Liver (tissue), 9 donors: Measurements from ENCODE around the gene SGPL1. TPM values are rescaled to one million over a fixed set of nuclear protein-coding genes. Genes with fewer than 3 reads are reported as not detected.
"Not testable (repeated sequence)": the region's sequence is repeated elsewhere in the genome, so short reads cannot be mapped to it uniquely, and the experiment has no call there.

Experiments used
- DNase-seq: peaks from one replicate; pipeline ENCODE4 v3.0.0-alpha.2; 2017; ENCODE audit warnings: low spot score
- H3K27ac ChIP-seq, 2 donors: one replicate each; pipeline ENCODE4 v1.7.0; 2013; ENCODE audit warnings: inconsistent platforms in 2 of 2, low read length in 2 of 2, control low read depth in 1 of 2, low read depth in 1 of 2, mild to moderate bottlenecking in 1 of 2
- H3K27me3 ChIP-seq, 4 donors: one replicate each; pipeline versions ENCODE4 v1.6.1 to v1.7.0; 2013; ENCODE audit warnings: low read length in 3 of 4, inconsistent platforms in 1 of 4, mild to moderate bottlenecking in 1 of 4, moderate library complexity in 1 of 4; ENCODE audit not compliant: control insufficient read depth in 4 of 4, insufficient read depth in 4 of 4
- H3K36me3 ChIP-seq, 4 donors: one replicate each; pipeline versions ENCODE4 v1.6.1 to v1.7.0; 2013; ENCODE audit warnings: low read length in 3 of 4, mild to moderate bottlenecking in 3 of 4, low read depth in 1 of 4, moderate library complexity in 1 of 4; ENCODE audit not compliant: control insufficient read depth in 4 of 4, insufficient read depth in 3 of 4
- H3K4me1 ChIP-seq, 4 donors: one replicate each; pipeline versions ENCODE4 v1.6.1 to v1.7.0; 2013; ENCODE audit warnings: low read length in 3 of 4, mild to moderate bottlenecking in 3 of 4, moderate library complexity in 1 of 4; ENCODE audit not compliant: control insufficient read depth in 4 of 4, insufficient read depth in 4 of 4
- H3K4me3 ChIP-seq, 3 donors: one replicate each; pipeline versions ENCODE4 v1.6.1 to v1.7.0; 2013; ENCODE audit warnings: low read length in 3 of 3, control low read depth in 1 of 3, low read depth in 1 of 3, mild to moderate bottlenecking in 1 of 3
- H3K9ac ChIP-seq, 2 donors: one replicate each; pipeline ENCODE4 v1.7.0; 2013; ENCODE audit warnings: low read length in 2 of 2, mild to moderate bottlenecking in 2 of 2, moderate library complexity in 2 of 2, control low read depth in 1 of 2, low read depth in 1 of 2
- H3K9me3 ChIP-seq, 4 donors: one replicate each; pipeline versions ENCODE4 v1.6.1 to v1.7.0; 2013; ENCODE audit warnings: low read length in 3 of 4; ENCODE audit not compliant: control insufficient read depth in 4 of 4
- CTCF ChIP-seq: fragments of 150-350 bp; IDR thresholded peaks from 2 replicates; pipeline ENCODE4 v1.5.1; 2017; ENCODE audit warnings: improper control_type of control experiment, low read depth, low read length; ENCODE audit not compliant: missing input control
- FOXA1 ChIP-seq: IDR thresholded peaks from 2 replicates; pipeline ENCODE4 v1.6.1; 2016; ENCODE audit warnings: antibody characterized with exemption
- FOXA2 ChIP-seq: IDR thresholded peaks from 2 replicates; pipeline ENCODE4 v1.6.1; 2016; ENCODE audit warnings: antibody characterized with exemption
- GABPA ChIP-seq, 2 donors: IDR thresholded peaks in 1 of 2; conservative IDR thresholded peaks in 1 of 2; 2 replicates each; pipeline ENCODE4 v1.6.1; 2016; ENCODE audit warnings: antibody characterized with exemption in 2 of 2, mild to moderate bottlenecking in 1 of 2, moderate library complexity in 1 of 2
- HNF4A ChIP-seq, 2 donors: conservative IDR thresholded peaks; 2 replicates each; pipeline ENCODE4 v1.6.1; 2016; ENCODE audit warnings: antibody characterized with exemption in 2 of 2, mild to moderate bottlenecking in 2 of 2
- HNF4G ChIP-seq: IDR thresholded peaks from 2 replicates; pipeline ENCODE4 v1.6.1; 2016; ENCODE audit warnings: antibody characterized with exemption
- JUND ChIP-seq, 2 donors: IDR thresholded peaks; 2 replicates each; pipeline ENCODE4 v1.6.1; 2016; ENCODE audit warnings: antibody characterized with exemption in 2 of 2
- NR2F2 ChIP-seq: IDR thresholded peaks from 2 replicates; pipeline ENCODE4 v1.6.1; 2016; ENCODE audit warnings: antibody characterized with exemption
- RAD21 ChIP-seq, 2 donors: IDR thresholded peaks; 2 replicates each; pipeline ENCODE4 v1.6.1; 2016; ENCODE audit warnings: antibody characterized with exemption in 2 of 2, mild to moderate bottlenecking in 2 of 2
- RXRA ChIP-seq, 2 donors: IDR thresholded peaks; 2 replicates each; pipeline ENCODE4 v1.6.1; 2017 to 2018; ENCODE audit warnings: antibody characterized with exemption in 2 of 2, mild to moderate bottlenecking in 1 of 2
- SP1 ChIP-seq: IDR thresholded peaks from 2 replicates; pipeline ENCODE4 v1.6.1; 2018; ENCODE audit warnings: antibody characterized with exemption, mild to moderate bottlenecking
- TAF1 ChIP-seq: conservative IDR thresholded peaks from 2 replicates; pipeline ENCODE4 v1.6.1; 2016; ENCODE audit warnings: antibody characterized with exemption, mild to moderate bottlenecking
- YY1 ChIP-seq: IDR thresholded peaks from 2 replicates; pipeline ENCODE4 v1.6.1; 2016; ENCODE audit warnings: antibody characterized with exemption, mild to moderate bottlenecking
- WGBS: extraction: QIAGEN DNeasy Blood & Tissue Kit; methylation state at CpG from one replicate; pipeline ENCODE4 v1.1.7; 2013; 5-methylcytosine and 5-hydroxymethylcytosine counted together
- polyA plus RNA-seq, 2 donors: library from polyadenylated mRNA; stranded (reverse) in 1 of 2; unstranded in 1 of 2; fragments of 200-250 nt in 1 of 2; fragments of >200 nt in 1 of 2; fragmentation: Nextera tagmentation in 1 of 2; extraction: Ambion mirVana in 1 of 2; gene quantifications; one replicate each; pipeline versions ENCODE4 v1.2.1 to v1.2.3, GENCODE V29; 2013 to 2015
- total RNA-seq, 2 donors: library from RNA; depleted of rRNA; stranded (reverse); fragments of >200 nt; gene quantifications; one replicate each; pipeline ENCODE4 v1.2.3, GENCODE V29; 2014
- TF ChIP-seq, protein P1 (sequence below): IDR thresholded peaks from 2 replicates; pipeline ENCODE4 v1.6.1; 2016; ENCODE audit warnings: antibody characterized with exemption
- TF ChIP-seq, protein P2 (sequence below): IDR thresholded peaks from 2 replicates; pipeline ENCODE4 v1.6.1; 2016; ENCODE audit warnings: antibody characterized with exemption
- TF ChIP-seq, protein P3 (sequence below): IDR thresholded peaks from 2 replicates; pipeline ENCODE4 v1.6.1; 2016; ENCODE audit warnings: antibody characterized with exemption, mild to moderate bottlenecking
- TF ChIP-seq, protein P4 (sequence below): IDR thresholded peaks from 2 replicates; pipeline ENCODE4 v1.6.1; 2016; ENCODE audit warnings: antibody characterized with exemption
- donor health status: healthy.
- donor health status: healthy.
- donor health status: healthy.
- donor health status: healthy.
- donor health status: healthy.

SGPL1 gene
- total and polyA plus RNA-seq, 4 donors: 11.8 to 37.1 (median 16.8) TPM

DNA sequence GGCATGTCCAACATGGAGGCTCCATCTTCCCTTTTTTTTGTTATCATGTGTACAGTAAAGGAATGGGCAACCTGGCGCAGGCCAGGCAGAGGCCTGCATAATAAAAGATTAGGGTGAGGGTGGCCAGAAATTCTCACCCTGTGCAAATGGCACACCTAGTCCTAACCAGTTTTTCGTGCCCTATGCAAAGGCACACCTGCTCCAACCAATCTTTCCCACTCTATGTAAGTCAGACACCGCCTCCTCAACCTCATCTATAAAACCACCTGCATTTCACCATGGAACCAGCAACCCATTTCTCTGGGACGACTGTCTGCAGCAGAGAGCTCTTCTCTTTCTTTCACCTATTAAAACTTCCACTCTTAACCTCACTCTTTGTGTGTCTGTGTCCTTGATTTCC lies 46.6 kb upstream of the SGPL1 start:
- H3K4me3 ChIP-seq: no peak overlapping the region
- H3K36me3 ChIP-seq: no peaks in the 10 kb centered on the region
- H3K9me3 ChIP-seq: peaks cover 0 to 2% (median 0%) of the 10 kb centered on the region in 4 donors
- 91% methylated on average over 4 of the region's 4 CpGs for WGBS
- no peak for DNase-seq
- H3K4me1 ChIP-seq: no peaks in the 10 kb centered on the region
- no peaks in the 10 kb centered on the region for H3K27me3 ChIP-seq
- TF ChIP-seq SP1 (no peak), HNF4G (no peak), FOXA2 (no peak), FOXA1 (no peak), CTCF (no peak), HNF4A (conservative IDR thresholded peaks at IDR 0.05) (no peak), RXRA (IDR thresholded peaks at IDR 0.05) (no peak), TAF1 (no peak), JUND (IDR thresholded peaks at IDR 0.05) (no peak), YY1 (no peak), NR2F2 (no peak), RAD21 (IDR thresholded peaks at IDR 0.05) (no peak), GABPA (IDR thresholded peaks at IDR 0.05 in 1 of 2, conservative IDR thresholded peaks at IDR 0.05 in 1 of 2) (no peak)
- TF ChIP-seq, protein P1, sequence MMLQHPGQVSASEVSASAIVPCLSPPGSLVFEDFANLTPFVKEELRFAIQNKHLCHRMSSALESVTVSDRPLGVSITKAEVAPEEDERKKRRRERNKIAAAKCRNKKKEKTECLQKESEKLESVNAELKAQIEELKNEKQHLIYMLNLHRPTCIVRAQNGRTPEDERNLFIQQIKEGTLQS: no peak
- TF ChIP-seq, protein P2, sequence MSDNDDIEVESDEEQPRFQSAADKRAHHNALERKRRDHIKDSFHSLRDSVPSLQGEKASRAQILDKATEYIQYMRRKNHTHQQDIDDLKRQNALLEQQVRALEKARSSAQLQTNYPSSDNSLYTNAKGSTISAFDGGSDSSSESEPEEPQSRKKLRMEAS: no peak
- TF ChIP-seq, protein P3, sequence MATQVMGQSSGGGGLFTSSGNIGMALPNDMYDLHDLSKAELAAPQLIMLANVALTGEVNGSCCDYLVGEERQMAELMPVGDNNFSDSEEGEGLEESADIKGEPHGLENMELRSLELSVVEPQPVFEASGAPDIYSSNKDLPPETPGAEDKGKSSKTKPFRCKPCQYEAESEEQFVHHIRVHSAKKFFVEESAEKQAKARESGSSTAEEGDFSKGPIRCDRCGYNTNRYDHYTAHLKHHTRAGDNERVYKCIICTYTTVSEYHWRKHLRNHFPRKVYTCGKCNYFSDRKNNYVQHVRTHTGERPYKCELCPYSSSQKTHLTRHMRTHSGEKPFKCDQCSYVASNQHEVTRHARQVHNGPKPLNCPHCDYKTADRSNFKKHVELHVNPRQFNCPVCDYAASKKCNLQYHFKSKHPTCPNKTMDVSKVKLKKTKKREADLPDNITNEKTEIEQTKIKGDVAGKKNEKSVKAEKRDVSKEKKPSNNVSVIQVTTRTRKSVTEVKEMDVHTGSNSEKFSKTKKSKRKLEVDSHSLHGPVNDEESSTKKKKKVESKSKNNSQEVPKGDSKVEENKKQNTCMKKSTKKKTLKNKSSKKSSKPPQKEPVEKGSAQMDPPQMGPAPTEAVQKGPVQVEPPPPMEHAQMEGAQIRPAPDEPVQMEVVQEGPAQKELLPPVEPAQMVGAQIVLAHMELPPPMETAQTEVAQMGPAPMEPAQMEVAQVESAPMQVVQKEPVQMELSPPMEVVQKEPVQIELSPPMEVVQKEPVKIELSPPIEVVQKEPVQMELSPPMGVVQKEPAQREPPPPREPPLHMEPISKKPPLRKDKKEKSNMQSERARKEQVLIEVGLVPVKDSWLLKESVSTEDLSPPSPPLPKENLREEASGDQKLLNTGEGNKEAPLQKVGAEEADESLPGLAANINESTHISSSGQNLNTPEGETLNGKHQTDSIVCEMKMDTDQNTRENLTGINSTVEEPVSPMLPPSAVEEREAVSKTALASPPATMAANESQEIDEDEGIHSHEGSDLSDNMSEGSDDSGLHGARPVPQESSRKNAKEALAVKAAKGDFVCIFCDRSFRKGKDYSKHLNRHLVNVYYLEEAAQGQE: no peak
- TF ChIP-seq, protein P4, sequence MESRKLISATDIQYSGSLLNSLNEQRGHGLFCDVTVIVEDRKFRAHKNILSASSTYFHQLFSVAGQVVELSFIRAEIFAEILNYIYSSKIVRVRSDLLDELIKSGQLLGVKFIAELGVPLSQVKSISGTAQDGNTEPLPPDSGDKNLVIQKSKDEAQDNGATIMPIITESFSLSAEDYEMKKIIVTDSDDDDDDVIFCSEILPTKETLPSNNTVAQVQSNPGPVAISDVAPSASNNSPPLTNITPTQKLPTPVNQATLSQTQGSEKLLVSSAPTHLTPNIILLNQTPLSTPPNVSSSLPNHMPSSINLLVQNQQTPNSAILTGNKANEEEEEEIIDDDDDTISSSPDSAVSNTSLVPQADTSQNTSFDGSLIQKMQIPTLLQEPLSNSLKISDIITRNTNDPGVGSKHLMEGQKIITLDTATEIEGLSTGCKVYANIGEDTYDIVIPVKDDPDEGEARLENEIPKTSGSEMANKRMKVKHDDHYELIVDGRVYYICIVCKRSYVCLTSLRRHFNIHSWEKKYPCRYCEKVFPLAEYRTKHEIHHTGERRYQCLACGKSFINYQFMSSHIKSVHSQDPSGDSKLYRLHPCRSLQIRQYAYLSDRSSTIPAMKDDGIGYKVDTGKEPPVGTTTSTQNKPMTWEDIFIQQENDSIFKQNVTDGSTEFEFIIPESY: no peak
- no peak overlapping the region for H3K9ac ChIP-seq
- no peak overlapping the region for H3K27ac ChIP-seq

DNA sequence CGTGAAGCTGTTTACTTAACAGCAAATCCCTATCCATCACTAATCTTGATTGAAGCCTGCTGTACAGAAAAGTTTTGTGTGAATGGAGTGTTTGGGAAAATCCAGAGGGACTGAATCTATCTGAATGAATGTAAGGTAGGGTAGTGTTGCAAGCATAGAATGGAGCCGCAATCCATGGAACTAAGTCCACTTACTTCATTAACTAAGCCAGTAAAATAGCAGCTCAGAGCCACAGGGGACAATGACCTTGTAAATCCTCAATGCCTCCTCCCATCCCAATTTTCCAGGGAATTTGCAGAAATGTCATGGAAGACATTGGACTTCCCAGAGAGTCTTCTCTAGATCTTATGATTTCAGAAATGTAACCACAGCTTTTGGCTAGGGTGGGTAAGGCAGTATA lies 45.7 kb upstream of the SGPL1 start:
- H3K4me1 ChIP-seq: no peaks in the 10 kb centered on the region
- H3K27ac ChIP-seq: no peak overlapping the region
- DNase-seq: no peak
- WGBS: 39% methylated on average over 2 of the region's 2 CpGs
- H3K9ac ChIP-seq: no peak overlapping the region
- no peak for TF ChIP-seq CTCF
- peak; percentile 54 to 70 for TF ChIP-seq RXRA (IDR thresholded peaks at IDR 0.05)
- TF ChIP-seq FOXA2: no peak
- TF ChIP-seq RAD21 (IDR thresholded peaks at IDR 0.05): no peak
- peak; percentile 44 to 60 for TF ChIP-seq HNF4A (conservative IDR thresholded peaks at IDR 0.05)
- H3K27me3 ChIP-seq: no peaks in the 10 kb centered on the region
- H3K9me3 ChIP-seq: peaks cover 0 to 2% (median 0%) of the 10 kb centered on the region in 4 donors
- H3K4me3 ChIP-seq: no peak overlapping the region
- H3K36me3 ChIP-seq: no peaks in the 10 kb centered on the region

DNA sequence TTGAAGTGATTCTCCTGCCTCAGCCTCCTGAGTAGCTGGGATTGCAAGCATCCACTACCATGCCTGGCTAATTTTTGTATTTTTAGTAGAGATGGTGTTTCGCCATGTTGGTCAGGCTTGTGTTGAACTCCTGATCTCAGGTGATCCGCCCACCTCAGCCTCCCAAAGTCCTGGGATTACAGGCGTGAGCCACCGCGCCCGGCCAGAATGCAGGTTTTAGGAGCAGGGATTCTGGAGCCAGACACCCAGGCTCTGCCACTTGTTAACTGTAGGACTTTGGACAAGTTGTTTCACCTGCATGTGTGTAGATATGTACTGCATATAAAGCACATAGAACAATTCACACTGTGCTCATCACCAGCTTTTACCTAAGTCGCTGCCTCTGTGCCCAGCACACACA lies 45.2 kb upstream of the SGPL1 start:
- H3K4me3 ChIP-seq, H3K27ac ChIP-seq, DNase-seq, H3K4me1 ChIP-seq, H3K27me3 ChIP-seq, H3K9me3 ChIP-seq, H3K36me3 ChIP-seq, H3K9ac ChIP-seq: not testable (repeated sequence)
- WGBS: 94% methylated on average over 7 of the region's 7 CpGs
